HG03135 (cell line): ENCODE data around the gene MBNL3.

Experiments
- ATAC-seq: cut with Tn5 transposase; IDR thresholded peaks from one replicate; pipeline ENCODE4 v1.9.1; 2021; ENCODE audit warnings: mild to moderate bottlenecking, moderate library complexity; ENCODE audit not compliant: unreplicated experiment

MBNL3 gene, protein sequence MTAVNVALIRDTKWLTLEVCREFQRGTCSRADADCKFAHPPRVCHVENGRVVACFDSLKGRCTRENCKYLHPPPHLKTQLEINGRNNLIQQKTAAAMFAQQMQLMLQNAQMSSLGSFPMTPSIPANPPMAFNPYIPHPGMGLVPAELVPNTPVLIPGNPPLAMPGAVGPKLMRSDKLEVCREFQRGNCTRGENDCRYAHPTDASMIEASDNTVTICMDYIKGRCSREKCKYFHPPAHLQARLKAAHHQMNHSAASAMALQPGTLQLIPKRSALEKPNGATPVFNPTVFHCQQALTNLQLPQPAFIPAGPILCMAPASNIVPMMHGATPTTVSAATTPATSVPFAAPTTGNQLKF

DNA sequence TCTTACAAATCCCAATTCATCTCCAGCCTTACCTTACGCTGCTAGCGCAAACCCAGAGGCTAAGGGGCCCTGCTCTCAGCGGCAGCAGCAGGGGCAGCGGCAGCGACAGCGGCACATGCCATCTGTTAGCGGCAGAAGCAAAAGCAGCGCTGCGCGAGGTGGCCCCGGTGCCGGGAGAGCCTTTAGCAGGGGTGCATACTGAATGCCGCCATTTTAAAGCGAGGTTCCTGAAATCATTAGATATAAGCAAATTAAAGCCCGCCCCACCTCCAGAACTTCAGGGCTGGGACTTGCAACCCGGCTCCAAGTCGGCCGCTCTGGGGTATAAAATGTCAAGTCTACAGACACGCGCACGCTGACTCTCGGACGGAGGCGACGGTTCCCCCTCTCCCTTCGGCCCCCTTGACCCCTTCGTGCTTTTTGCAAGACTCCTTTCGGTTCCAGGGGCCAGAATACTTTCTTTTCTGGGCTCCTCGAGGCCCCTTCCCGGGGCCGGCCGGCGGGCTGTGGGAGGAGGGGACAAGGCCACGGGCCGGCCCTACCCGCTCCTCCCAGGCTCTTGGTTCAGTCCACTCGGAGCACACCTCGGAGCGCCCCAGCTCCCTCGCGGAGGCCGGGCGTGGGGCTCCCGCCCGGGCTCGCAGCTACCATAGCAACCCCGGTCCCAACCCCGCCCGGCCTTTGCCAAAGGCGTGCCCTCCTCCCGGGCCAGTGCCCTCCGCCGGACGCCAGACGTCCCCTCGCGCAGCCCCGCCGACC is at the start of gene MBNL3:
Gene MBNL3, minus strand, starts transcription at position 220 of the 759 bp plus-strand sequence. CDS start 49,427 bp downstream, outside the sequence.
- peak; percentile 60 for ATAC-seq

DNA sequence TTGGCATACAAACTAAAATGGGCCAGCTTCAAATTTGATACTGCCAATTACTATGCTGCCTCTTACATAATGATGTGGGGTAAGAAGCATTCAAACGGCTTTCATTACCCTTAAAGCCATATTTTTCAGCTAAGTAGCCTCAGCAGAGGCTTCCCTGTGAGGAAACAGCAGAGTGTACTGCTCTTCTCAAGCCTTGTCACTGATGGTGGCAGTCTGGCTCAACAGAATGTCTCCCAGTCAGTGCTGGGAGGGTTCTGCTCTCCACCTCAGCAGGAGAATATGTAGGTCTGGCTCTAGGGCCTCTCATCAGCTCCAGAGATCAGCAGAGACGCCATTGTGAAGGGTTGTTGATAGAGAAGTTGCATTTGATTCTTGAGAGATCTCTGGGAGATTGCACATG is 44.6 kb upstream of the MBNL3 start:
- ATAC-seq: no peak

DNA sequence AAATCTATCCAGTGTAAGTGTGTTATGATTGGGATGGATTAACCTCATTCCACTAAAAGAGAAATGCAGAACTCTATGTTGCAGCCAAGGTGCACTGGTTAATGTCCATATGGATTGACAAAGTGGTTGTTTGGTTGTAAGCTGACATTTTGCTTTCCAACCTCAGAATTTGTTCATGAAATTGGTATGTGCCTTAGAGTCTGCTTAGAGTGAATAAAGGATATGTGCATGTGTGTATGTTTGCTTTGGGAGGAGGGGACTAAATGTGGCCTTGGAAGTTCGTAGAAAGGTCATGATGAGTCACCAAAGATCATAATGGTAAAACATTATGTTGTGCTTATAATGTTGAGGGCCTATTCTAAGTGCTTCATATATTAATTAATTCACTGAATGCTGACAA is 44.1 kb upstream of the MBNL3 start:
- no peak for ATAC-seq

DNA sequence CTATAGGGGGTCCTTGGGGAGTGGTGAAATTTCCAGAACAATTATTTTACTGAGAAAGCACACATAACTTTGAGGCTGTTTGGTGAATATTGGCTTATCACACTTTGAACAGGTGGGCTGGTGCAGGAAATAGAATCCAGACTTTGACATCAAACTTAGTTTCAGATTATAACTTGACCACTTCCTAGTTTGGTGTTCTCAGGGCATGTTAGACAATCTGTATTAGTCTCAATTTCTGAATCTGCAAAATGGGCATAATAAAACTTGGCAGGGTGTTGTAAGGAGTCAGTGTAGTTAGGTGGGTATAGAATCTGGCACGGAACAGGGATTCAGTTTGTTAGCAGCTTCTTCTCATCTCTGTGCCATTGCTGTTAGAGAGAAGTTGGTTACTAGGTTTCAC is 43.3 kb upstream of the MBNL3 start:
- ATAC-seq: no peak

DNA sequence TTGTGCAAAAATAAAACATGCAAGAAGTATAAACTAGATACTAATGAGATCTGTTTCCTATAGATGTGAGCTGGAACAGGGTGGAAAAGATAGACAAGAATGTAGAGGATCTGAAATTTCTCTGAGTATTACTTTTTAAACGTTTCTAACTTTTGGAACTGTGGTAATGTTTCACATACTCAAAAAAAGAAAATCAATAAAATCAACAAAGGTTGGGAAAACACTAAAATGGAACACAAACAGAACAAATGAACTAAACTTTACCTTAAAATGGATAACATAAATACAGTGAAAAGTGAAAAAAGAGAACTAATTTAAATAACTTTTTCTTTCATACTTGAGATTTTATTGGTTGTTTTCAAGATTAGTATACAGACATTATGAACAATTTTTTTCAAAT is 32.0 kb upstream of the MBNL3 start:
- no peak for ATAC-seq

DNA sequence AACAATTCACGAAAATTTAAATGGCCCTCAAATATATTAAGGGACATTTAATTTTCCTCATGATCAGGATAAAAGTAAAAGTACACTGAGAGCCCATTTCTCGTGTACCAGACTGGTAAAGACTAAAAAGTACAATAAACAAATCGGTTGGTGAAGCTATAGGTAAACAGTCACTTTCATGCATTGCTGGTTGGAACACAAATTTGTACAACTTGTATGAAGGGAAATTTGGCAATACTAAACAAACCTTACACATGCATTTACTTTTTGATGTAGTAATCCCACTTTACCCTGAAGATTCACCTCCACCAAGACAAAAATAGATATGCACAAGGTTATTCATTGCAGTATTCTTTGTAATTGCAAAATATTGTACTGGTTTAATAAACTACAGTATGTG is 31.4 kb upstream of the MBNL3 start:
- ATAC-seq: no peak

DNA sequence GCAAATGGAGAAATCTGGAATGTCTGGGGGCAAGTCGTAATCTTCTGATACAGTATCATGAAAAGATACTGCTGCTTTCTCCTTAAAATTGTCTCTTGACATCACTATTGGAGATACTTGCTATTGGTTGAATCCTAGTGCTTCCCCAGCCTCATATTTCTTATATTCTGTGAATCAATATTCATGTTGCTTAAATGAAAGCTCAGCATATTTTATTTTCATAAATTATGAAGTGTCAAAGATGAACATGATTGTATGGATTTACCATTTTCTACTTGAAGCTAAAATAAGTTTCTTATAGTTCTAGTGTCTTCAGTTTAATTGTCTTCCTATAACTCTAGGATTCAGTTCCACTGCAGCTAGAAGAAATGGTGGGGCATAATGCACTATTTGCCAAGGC is 29.6 kb upstream of the MBNL3 start:
- ATAC-seq: no peak

DNA sequence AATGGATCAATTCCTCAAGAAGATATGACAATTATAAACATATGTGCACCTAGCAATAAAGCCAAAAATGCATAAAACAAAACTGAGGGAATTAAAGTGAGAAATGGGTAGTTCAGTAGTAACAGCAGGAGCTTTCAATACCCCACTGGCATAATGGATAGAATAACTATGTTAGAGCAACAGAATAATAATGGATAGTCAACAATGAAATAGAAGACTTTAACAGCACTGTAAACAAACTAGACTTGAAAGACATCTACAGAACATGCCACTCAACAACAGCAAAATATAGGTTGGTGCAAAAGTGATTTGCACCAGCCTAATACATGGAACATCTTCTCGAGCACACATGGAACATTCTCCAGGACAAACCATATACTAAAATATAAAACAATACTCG is 20.0 kb upstream of the MBNL3 start:
- no peak for ATAC-seq

DNA sequence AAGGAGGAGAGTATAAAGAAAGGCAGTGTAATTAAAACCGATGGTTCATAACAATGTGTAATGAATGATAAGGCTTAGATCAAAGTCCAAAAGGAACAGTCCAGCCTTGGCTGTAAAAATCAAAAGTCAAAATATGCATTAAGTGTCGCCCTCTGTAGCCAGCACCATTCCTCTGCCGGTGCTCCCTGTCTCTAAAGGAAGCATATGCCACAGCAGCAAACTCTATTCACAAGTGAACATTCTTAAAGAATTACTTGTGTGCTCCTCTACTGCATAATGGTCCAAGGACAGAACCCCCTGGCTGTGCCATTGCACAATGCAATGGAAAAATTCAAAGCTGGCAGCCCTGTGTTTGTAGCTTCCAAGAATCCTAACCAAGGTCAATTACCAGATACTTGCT is 16.3 kb upstream of the MBNL3 start:
- ATAC-seq: no peak

DNA sequence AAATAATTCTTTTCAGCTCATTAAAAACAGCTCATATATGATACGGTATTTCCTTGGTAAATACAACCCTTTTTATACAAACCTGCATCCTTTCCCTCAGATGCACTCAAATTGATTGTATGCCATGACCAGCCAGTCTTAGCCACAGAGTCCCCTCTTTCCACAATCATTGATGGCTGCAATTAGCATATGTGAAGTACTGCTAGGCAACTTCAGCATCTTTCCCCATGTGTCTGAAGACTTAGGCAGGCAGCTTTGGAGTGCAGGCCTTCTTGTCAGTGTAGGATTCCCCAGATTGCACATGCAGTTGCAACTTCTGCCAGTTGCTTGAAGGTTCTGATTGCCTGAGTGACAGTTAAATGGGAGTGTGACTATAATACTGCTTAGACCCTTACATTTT is 15.6 kb upstream of the MBNL3 start:
- no peak for ATAC-seq

DNA sequence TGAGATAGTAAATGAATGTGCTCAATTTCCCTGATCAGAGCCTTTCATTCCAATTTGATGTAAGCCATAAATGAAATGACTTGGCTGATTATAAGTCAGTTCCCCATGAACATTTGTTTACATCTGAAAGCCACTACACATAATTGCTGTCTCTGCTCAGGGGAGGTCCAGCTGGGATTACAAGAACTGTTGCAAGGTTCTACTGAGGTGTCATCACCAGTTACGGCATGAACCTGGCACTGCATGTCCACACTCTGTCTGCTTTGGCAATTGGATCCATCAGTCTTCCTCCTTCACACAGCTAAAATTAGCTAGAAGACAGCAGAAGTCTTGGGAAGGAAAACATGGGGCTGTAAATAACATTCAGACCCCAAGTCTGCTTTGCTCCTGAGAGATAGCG is 12.8 kb upstream of the MBNL3 start:
- no peak for ATAC-seq

DNA sequence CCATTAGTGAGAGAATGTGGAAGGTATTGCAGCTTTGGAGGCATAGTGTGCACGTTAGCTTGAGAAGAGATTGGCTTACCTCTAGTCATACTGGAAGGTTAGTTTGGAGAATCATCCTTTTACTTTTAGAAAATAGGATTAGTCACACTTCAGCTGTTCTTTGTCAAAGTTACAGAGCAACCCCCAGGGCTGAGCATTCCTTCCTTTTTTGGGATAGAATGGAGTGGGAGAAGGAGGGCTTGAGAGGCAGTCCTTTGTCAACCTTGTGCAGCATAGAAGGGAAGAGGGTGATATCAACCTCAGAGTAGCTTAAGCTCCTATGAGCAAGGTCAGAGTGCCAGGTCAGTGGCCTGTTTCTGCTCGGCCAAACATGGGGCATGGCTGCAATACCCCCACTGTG is 8.6 kb upstream of the MBNL3 start:
- no peak for ATAC-seq

DNA sequence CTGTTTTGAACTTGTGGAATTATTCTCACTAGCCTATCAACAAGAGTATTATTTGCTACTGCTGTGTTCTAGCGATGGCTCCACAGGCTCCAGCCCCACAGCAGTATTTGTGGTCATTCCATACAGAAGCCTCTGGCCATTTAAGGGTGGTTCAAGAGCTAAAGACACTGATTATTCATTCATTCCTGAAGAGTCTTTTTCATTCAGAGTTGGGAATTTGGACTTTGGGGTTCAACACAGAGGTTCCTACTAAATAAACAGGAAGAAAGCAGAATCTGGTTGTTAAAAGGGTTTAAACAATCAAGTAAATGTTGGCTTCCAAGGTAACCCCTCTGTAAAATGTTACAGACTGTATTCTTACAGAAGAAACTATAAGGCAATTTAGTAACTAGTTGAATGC is 4.3 kb upstream of the MBNL3 start:
- ATAC-seq: no peak

DNA sequence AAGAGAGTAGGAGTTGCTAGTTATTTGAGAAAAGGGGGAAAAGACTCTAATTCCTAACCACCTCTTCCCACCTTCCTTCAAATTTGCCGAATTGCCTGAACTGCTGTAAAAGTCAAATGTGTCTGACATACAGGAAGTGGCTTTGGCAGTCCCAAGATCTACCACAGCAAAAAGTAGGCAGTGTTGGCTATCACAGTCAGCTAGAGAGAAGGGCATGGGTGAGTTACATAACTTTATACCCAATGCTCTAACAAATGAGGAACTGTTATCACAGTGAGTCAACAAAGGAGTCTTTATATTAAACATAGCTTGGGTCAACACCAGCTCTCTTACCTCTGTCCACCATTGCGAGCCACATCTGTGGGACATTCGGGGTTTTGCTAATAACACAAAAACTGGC is 2.4 kb upstream of the MBNL3 start:
- ATAC-seq: peak; percentile 43

DNA sequence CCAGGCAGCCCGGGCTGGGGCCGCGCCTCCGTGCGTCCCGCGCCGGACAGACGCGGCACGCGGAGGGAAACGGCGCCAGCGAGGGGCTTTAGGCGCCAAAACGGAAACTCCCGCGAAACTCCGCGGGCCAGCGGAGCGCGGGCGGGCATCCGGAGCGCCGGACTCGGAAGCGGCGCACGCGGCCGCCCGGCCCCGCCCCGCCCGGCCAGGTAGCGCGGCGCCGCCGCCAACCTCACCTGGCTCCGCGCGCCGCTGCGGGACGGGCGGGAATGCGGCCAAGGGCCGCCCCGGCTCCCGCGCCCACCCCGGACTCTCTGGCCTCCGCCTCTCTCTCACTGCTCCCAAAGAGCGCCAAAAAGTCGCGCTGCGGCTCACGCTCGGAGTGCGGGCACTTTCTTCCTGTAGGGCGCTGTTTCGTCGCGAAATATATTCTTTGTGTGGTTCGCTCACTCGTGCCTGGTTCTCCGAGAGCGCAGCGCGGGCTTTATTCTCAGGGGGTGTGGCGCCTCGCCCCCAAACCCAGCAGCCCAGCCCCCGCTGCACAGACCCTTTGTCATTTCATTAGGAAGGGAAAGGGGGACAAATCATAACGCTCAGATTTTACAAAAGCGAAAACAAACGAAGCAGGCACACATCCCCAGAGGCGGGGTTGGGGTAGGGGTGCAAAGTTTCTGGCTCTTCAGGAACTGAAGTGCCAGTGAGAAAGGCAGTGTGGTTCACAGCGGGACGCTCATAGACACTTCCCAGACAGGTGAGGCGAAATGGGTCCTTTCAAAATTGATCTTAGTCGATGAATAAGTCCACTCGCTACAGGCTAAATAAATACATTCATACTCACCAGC is 961 bp upstream of the MBNL3 start:
- peak; percentile 36 for ATAC-seq

DNA sequence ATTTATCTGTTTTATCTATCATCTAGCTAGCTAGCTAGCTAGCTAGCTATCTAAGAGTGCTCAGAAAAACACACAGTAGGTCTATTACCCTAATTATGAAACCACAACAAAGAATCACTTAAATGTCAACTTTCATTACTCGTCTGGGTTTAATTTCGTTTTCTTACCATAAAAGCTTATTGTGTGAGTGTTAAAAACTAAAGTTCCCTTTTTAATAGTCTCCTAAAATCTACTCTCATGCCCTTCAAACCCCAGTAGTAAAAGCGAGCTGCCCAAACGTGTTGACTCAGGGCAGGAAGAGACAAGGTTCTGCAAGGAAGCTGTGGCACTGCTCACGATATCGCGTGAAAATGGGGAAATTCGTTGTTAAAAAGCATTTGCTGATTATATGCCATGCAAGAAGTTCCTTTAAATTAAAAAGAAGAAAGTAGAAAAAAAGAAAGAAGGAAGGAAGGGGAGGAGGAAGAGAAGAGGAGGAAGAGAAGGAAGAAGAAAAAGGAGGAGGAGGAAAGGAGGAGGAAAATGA is 595 bp downstream of the MBNL3 start:
- ATAC-seq: no peak

DNA sequence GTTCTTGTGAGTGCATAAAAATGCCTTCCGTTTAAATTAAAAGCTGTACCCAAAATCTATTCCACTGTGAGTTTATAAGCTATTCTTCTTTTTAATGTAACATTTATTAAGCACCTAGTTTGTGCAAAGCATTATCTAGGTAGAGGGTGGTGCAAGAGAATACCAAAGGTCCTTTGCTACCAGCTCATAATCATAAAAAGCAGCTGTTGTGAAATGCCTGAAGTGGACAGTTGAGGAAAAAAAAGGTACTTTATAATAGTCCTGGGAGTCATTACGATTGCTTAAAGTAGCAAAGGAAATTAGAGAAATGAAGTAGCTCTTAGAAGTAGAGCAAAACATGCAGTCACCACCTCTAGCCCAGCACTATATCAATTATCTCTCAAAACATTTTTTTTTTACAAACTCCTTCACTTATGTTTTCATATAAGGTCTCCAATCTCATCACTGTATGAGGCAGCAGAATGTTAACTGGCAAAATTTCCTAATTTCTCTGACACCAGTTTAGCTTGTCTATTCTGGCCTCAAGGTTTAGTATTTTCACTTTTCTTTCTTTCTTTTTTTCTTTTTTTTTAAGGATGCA is 2.1 kb downstream of the MBNL3 start:
- ATAC-seq: no peak

DNA sequence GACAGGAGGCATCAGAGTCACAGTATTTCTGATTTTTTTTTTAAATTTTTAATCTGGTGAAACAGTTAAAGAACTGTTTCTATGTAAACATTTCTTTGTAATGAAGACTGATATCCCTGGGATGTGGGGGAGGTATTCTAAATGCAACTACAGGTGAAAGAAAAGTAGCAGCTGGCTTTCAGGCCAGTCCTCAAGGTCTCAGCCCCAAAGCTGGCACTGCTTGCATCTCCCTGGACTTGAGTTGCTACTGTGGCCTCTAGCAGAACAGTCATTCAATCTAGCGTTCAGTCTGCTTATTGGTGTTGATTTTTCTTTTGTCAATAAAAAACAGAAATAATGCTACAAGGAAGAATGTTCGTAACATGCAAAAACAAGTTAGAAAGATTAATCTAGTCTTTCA is 4.9 kb downstream of the MBNL3 start:
- no peak for ATAC-seq

DNA sequence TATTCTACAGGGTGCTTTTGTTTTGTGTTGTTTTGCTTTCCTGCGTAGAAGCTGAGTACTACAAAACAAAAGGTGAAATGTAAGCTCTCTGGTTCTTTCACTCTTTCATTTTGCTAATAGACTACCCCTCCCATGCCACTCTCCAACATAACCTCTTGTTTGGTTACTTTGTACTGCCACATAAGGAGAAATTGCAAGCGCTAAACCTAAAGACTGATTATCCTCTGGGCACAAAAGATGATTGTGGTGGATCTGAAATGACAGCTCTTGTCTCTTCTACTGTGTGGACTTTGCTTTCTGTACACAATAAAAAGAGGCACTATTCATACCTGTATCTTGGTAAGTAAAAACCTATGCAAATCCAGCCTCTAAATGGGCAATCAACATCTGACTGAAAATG is 5.3 kb downstream of the MBNL3 start:
- ATAC-seq: no peak

DNA sequence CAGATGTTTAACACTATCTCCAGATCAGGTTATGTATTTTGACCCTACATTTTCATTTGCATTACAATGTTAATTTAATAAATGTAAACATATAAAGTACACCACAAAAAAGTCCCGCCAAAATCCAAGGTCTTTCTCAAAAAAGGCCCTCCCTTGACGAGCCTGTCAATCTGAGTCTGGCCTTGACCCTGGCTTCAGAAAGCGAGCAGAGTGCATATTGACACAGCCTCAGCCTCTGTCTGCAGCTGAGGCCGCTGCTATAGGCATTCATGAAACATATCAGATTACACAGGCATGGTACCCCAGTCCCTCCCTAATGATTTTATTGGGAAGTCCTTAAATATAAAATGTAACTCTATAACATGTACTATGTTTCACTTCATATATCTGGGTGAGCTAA is 6.2 kb downstream of the MBNL3 start:
- no peak for ATAC-seq

DNA sequence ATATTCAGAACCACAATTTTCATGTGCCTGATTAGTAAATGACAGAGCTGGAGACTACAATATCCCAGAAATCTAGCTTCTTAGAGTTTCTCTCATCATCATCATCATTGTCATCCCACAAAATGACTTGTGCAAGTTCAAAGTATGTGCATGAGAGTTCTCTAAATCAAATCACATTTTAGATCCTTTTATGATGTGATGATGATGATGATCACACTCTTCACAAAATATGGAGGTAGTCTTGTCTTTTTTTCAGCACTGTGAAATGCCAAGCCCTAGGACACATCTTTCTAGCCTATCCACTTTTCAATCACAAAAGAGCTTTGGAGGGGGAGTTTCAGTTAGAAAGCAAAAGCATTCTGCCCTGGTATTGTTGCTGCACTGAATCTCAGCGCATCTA is 7.4 kb downstream of the MBNL3 start:
- ATAC-seq: no peak
